Activated naive CD4-positive, alpha-beta T cell treated with anti-CD3 and anti-CD28 coated beads, Interleukin-2, amount 50 U/mL, for 16 hours (primary cell): ENCODE results near the gene SLC17A8.

Experiments used
- DNase-seq: peaks from one replicate; pipeline ENCODE4 v3.0.0-alpha.2; 2020

SLC17A8 gene

GRCh38 chr12:100433701-100434100 lies 76.8 kb downstream of the SLC17A8 start:
- DNase-seq: no peak

- no peak for DNase-seq
Measured at GRCh38 chr12:100434177-100434576, 77.3 kb downstream of the SLC17A8 start.

- DNase-seq: no peak
Measured at GRCh38 chr12:100435957-100436356, 79.1 kb downstream of the SLC17A8 start.

- DNase-seq: no peak
Measured at GRCh38 chr12:100437038-100437841, 80.4 kb downstream of the SLC17A8 start.

GRCh38 chr12:100439797-100440196 lies 82.9 kb downstream of the SLC17A8 start:
- no peak for DNase-seq

- DNase-seq: no peak
Measured at GRCh38 chr12:100442403-100442802, 85.5 kb downstream of the SLC17A8 start.

GRCh38 chr12:100443434-100443833 lies 86.6 kb downstream of the SLC17A8 start:
- no peak for DNase-seq

GRCh38 chr12:100445081-100445481 lies 88.2 kb downstream of the SLC17A8 start:
- no peak for DNase-seq

- DNase-seq: no peak
Measured at GRCh38 chr12:100447381-100447780, 90.5 kb downstream of the SLC17A8 start.

- no peak for DNase-seq
Measured at GRCh38 chr12:100448656-100449055, 91.8 kb downstream of the SLC17A8 start.

GRCh38 chr12:100450735-100451134 lies 93.9 kb downstream of the SLC17A8 start:
- no peak for DNase-seq

GRCh38 chr12:100453951-100454350 lies 97.1 kb downstream of the SLC17A8 start:
- no peak for DNase-seq

- DNase-seq: no peak
Measured at GRCh38 chr12:100455896-100456295, 99.0 kb downstream of the SLC17A8 start.

- DNase-seq: no peak
Measured at GRCh38 chr12:100458191-100458590, 101.3 kb downstream of the SLC17A8 start.

GRCh38 chr12:100460702-100461101 lies 103.8 kb downstream of the SLC17A8 start:
- DNase-seq: no peak

- DNase-seq: no peak
Measured at GRCh38 chr12:100461330-100461973, 104.6 kb downstream of the SLC17A8 start.

GRCh38 chr12:100463661-100464060 lies 106.8 kb downstream of the SLC17A8 start:
- DNase-seq: no peak

- no peak for DNase-seq
Measured at GRCh38 chr12:100464529-100464928, 107.7 kb downstream of the SLC17A8 start.

- DNase-seq: no peak
Measured at GRCh38 chr12:100468126-100468525, 111.3 kb downstream of the SLC17A8 start.
